ENCODE measurements around the gene CTXN1. TPM values are rescaled to one million over a fixed set of nuclear protein-coding genes. Genes with fewer than 3 reads are reported as not detected.
"Not testable (repeated sequence)": the region's sequence is repeated elsewhere in the genome, so short reads cannot be mapped to it uniquely, and the experiment has no call there.

Gene CTXN1
- total RNA-seq, 2 donors from 2014 or later: 5.0 to 37.1 TPM

GRCh38 chr19:7921302-7921966, 4.5 kb downstream of the CTXN1 start:
- intact Hi-C loops (cut with DNase I): no loop called here
- peaks cover 4% of the 10 kb centered on the region for H3K4me1 ChIP-seq (replicated peaks)
- peaks cover 7 to 10% of the 10 kb centered on the region in 2 donors for H3K36me3 ChIP-seq
- peak overlapping the region; percentile 30 to 84 for H3K4me3 ChIP-seq
- TF ChIP-seq, protein P1, sequence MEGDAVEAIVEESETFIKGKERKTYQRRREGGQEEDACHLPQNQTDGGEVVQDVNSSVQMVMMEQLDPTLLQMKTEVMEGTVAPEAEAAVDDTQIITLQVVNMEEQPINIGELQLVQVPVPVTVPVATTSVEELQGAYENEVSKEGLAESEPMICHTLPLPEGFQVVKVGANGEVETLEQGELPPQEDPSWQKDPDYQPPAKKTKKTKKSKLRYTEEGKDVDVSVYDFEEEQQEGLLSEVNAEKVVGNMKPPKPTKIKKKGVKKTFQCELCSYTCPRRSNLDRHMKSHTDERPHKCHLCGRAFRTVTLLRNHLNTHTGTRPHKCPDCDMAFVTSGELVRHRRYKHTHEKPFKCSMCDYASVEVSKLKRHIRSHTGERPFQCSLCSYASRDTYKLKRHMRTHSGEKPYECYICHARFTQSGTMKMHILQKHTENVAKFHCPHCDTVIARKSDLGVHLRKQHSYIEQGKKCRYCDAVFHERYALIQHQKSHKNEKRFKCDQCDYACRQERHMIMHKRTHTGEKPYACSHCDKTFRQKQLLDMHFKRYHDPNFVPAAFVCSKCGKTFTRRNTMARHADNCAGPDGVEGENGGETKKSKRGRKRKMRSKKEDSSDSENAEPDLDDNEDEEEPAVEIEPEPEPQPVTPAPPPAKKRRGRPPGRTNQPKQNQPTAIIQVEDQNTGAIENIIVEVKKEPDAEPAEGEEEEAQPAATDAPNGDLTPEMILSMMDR (IDR thresholded peaks at IDR 0.05): no peak
- no peak for TF ChIP-seq POLR2AphosphoS5 (IDR thresholded peaks at IDR 0.05)
- TF ChIP-seq POLR2A (IDR thresholded peaks at IDR 0.05): no peak
- DNase-seq (ENCODE audit: low spot score): no peak
- no peaks in the 10 kb centered on the region for H3K9me3 ChIP-seq
- H3K27ac ChIP-seq: peak overlapping the region; percentile 93 to 96
- no peaks in the 10 kb centered on the region for H3K27me3 ChIP-seq (replicated peaks; ENCODE audit: insufficient read depth)
- WGBS: 40% methylated on average over 16 of the region's 17 CpGs

GRCh38 chr19:7920519-7921301, 5.2 kb downstream of the CTXN1 start:
- intact Hi-C loops (cut with DNase I): no loop called here
- Histone ChIP-seq H3K36me3 (peaks cover 7 to 10% of the 10 kb centered on the region in 2 donors), H3K4me3 (peak overlapping the region; percentile 67 to 84), H3K4me1 (replicated peaks) (peaks cover 4% of the 10 kb centered on the region), H3K27ac (peak overlapping the region; percentile 93 to 96), H3K9me3 (no peaks in the 10 kb centered on the region), H3K27me3 (replicated peaks; ENCODE audit: insufficient read depth) (no peaks in the 10 kb centered on the region)
- peak; percentile 100 for DNase-seq (ENCODE audit: low spot score)
- peak; percentile 82 for TF ChIP-seq POLR2AphosphoS5 (IDR thresholded peaks at IDR 0.05)
- TF ChIP-seq POLR2A (IDR thresholded peaks at IDR 0.05): peak; percentile 81
- TF ChIP-seq, protein P1 (IDR thresholded peaks at IDR 0.05): peak in 2 of 4 experiments; percentile 0 to 15
- 3% methylated on average over 49 of the region's 62 CpGs for WGBS

GRCh38 chr19:7919610-7920518, 6.1 kb downstream of the CTXN1 start, which contains the start of gene SNAPC2:
Gene SNAPC2, plus strand, starts transcription at chr19:7920338. Its CDS starts 29 bp downstream, at chr19:7920367.
- Histone ChIP-seq H3K9me3 (no peaks in the 10 kb centered on the region), H3K4me1 (replicated peaks) (peaks cover 4% of the 10 kb centered on the region), H3K27me3 (replicated peaks; ENCODE audit: insufficient read depth) (no peaks in the 10 kb centered on the region), H3K27ac (peak within 1 kb of the TSS; percentile 93 to 96), H3K36me3 (peaks cover 7 to 10% of the 10 kb centered on the region in 2 donors), H3K4me3 (peak within 1 kb of the TSS; percentile 67 to 84)
- 8% methylated on average over 62 of the region's 62 CpGs for WGBS
- TF ChIP-seq, protein P1 (IDR thresholded peaks at IDR 0.05): peak in 3 of 4 experiments; percentile 6 to 43 (median 30)
- TF ChIP-seq POLR2A (IDR thresholded peaks at IDR 0.05): peak; percentile 64
- peak; percentile 92 for TF ChIP-seq POLR2AphosphoS5 (IDR thresholded peaks at IDR 0.05)
- DNase-seq (ENCODE audit: low spot score): peak; percentile 92
- intact Hi-C loops (cut with DNase I): no loop called here

- no peaks in the 10 kb centered on the region for H3K27me3 ChIP-seq (replicated peaks; ENCODE audit: insufficient read depth)
- WGBS: 61% methylated on average over 42 of the region's 42 CpGs
- TF ChIP-seq POLR2A (IDR thresholded peaks at IDR 0.05) (no peak), POLR2AphosphoS5 (IDR thresholded peaks at IDR 0.05) (no peak)
- TF ChIP-seq, protein P1 (IDR thresholded peaks at IDR 0.05): no peak
- intact Hi-C loops (cut with DNase I): no loop called here
- peaks cover 7 to 10% of the 10 kb centered on the region in 2 donors for H3K36me3 ChIP-seq
- peaks cover 4% of the 10 kb centered on the region for H3K4me1 ChIP-seq (replicated peaks)
- no peaks in the 10 kb centered on the region for H3K9me3 ChIP-seq
- DNase-seq (ENCODE audit: low spot score): no peak
- no peak overlapping the region for H3K4me3 ChIP-seq
- peak overlapping the region in 1 of 2 donors; percentile 96 for H3K27ac ChIP-seq
Observed at GRCh38 chr19:7918615-7919421, 7.1 kb downstream of the CTXN1 start.

- H3K36me3 ChIP-seq; DNase-seq (ENCODE audit: low spot score); H3K27me3 ChIP-seq (replicated peaks; ENCODE audit: insufficient read depth); intact Hi-C loops (cut with DNase I); H3K4me1 ChIP-seq (replicated peaks); H3K9me3 ChIP-seq: not testable (repeated sequence)
- WGBS: 37% methylated on average over 29 of the region's 29 CpGs
- Histone ChIP-seq H3K27ac (peak overlapping the region; percentile 9 to 22), H3K4me3 (peak overlapping the region in 1 of 2 donors; percentile 20)
Observed at GRCh38 chr19:7918062-7918614, 7.8 kb downstream of the CTXN1 start.

All from prostate gland (tissue), 2 donors.